Activated CD4-positive, alpha-beta memory T cell treated with anti-CD3 and anti-CD28 coated beads for 36 hours (primary cell): Measurements from ENCODE around the gene R3HDM4. TPM values are rescaled to one million over a fixed set of nuclear protein-coding genes. Genes with fewer than 3 reads are reported as not detected.

ENCODE experiments used
- CTCF ChIA-PET: fragments of 350-600 bp; sonication (Branson Sonifier 250); formaldehyde crosslinking; loops from one replicate; lab custom pipeline; 2021; ENCODE audit warnings: antibody characterized with exemption, inconsistent platforms; lab: Charles Lee
- POLR2A ChIA-PET: fragments of 350-600 bp; sonication (Branson Sonifier 250); formaldehyde crosslinking; loops from one replicate; lab custom pipeline; 2021; ENCODE audit warnings: antibody characterized with exemption; lab: Charles Lee
- DNase-seq: peaks from one replicate; pipeline ENCODE4 v3.0.0-alpha.2; 2020
- H3K27ac Mint-ChIP-seq: one replicate; pipeline ENCODE4 v1.8.0; 2021; ENCODE audit warnings: mixed read lengths
- H3K27me3 Mint-ChIP-seq: one replicate; pipeline ENCODE4 v1.8.0; 2021; ENCODE audit warnings: mixed read lengths
- H3K36me3 Mint-ChIP-seq: one replicate; pipeline ENCODE4 v1.8.0; 2021; ENCODE audit warnings: mixed read lengths
- H3K4me1 Mint-ChIP-seq: one replicate; pipeline ENCODE4 v1.8.0; 2021; ENCODE audit warnings: low read depth, mixed read lengths
- H3K4me3 Mint-ChIP-seq: one replicate; pipeline ENCODE4 v1.8.0; 2021; ENCODE audit warnings: mild to moderate bottlenecking, mixed read lengths
- H3K9me3 Mint-ChIP-seq: one replicate; pipeline ENCODE4 v1.8.0; 2021; ENCODE audit warnings: mixed read lengths
- intact Hi-C: fragments of 100-400 bp; cut with micrococcal nuclease; formaldehyde crosslinking; loops from one replicate; pipeline ENCODE4 v1.15.1; 2023
- total RNA-seq, 2 experiments: library from RNA; stranded (reverse); gene quantifications; one replicate each; pipeline ENCODE4 v1.2.3, GENCODE V29; 2021

The R3HDM4 gene
- total RNA-seq, 2 experiments from 2014 or later = 80.4 to 81.4 TPM

- DNase-seq = peak; percentile 59
- Mint-ChIP-seq H3K4me1 (peaks cover 22% of the 10 kb centered on the region), H3K4me3 (peak overlapping the region; percentile 51), H3K36me3 (no peaks in the 10 kb centered on the region), H3K27me3 (no peaks in the 10 kb centered on the region), H3K9me3 (no peaks in the 10 kb centered on the region), H3K27ac (no peak overlapping the region)
- intact Hi-C loops = loop anchor here (10.0 kb wide), 1 partner anchor 252 kb away; the partner anchor contains the start of gene RNF126
- CTCF ChIA-PET = no interaction called here
- POLR2A ChIA-PET = no interaction called here
Observed at GRCh38 chr19:916645-917322, 3.8 kb upstream of the R3HDM4 start.

GRCh38 chr19:912181-913079 lies 589 bp downstream of the R3HDM4 start:
- H3K27ac Mint-ChIP-seq = peak overlapping the region; percentile 82
- peak overlapping the region; percentile 77 for H3K4me3 Mint-ChIP-seq
- CTCF ChIA-PET = interaction anchor here (1.5 kb wide), 1 partner anchor 49 kb away, joined by 6 read pairs; no protein-coding TSS in a partner anchor
- H3K9me3 Mint-ChIP-seq = no peaks in the 10 kb centered on the region
- POLR2A ChIA-PET = interaction anchor here (1.9 kb wide), 1 partner anchor 19 kb away, joined by 5 read pairs; the partner anchor contains the start of genes MED16 and RNU6-9
- intact Hi-C loops = loop anchor here (10.0 kb wide), 1 partner anchor 248 kb away; the partner anchor contains the start of gene RNF126
- no peak for DNase-seq
- H3K36me3 Mint-ChIP-seq = peaks cover 5% of the 10 kb centered on the region
- no peaks in the 10 kb centered on the region for H3K27me3 Mint-ChIP-seq
- H3K4me1 Mint-ChIP-seq = peaks cover 37% of the 10 kb centered on the region

GRCh38 chr19:911197-912033 lies 1.6 kb downstream of the R3HDM4 start:
- intact Hi-C loops = loop anchor here (10.0 kb wide), 1 partner anchor 247 kb away; the partner anchor contains the start of gene RNF126
- H3K9me3 Mint-ChIP-seq = no peaks in the 10 kb centered on the region
- H3K27ac Mint-ChIP-seq = peak overlapping the region; percentile 70
- no peaks in the 10 kb centered on the region for H3K27me3 Mint-ChIP-seq
- peaks cover 47% of the 10 kb centered on the region for H3K4me1 Mint-ChIP-seq
- ChIA-PET CTCF (interaction anchor here (0.8 to 1.6 kb wide), 2 partner anchors 70 to 142 kb away, joined by 3 read pairs; no protein-coding TSS in a partner anchor), POLR2A (no interaction called here)
- peaks cover 5% of the 10 kb centered on the region for H3K36me3 Mint-ChIP-seq
- no peak for DNase-seq
- H3K4me3 Mint-ChIP-seq = peak overlapping the region; percentile 67

- POLR2A ChIA-PET = interaction anchor here (0.6 to 1.6 kb wide), 4 partner anchors 12 to 109 kb away, joined by 3 to 6 read pairs (median 4); no protein-coding TSS in a partner anchor
- Mint-ChIP-seq H3K4me3 (no peak overlapping the region), H3K4me1 (peaks cover 52% of the 10 kb centered on the region), H3K9me3 (no peaks in the 10 kb centered on the region), H3K27ac (peak overlapping the region; percentile 91), H3K36me3 (peaks cover 7% of the 10 kb centered on the region), H3K27me3 (no peaks in the 10 kb centered on the region)
- intact Hi-C loops = loop anchor here (5.0 kb wide), 1 partner anchor 110 kb away; the partner anchor contains the start of gene PTBP1
- CTCF ChIA-PET = interaction anchor here (1.1 to 1.9 kb wide), 2 partner anchors 14 to 44 kb away, joined by 5 read pairs; no protein-coding TSS in a partner anchor
- peak; percentile 54 for DNase-seq
Observed at GRCh38 chr19:907183-907853, 5.7 kb downstream of the R3HDM4 start.

- H3K9me3 Mint-ChIP-seq = no peaks in the 10 kb centered on the region
- no peak overlapping the region for H3K4me3 Mint-ChIP-seq
- POLR2A ChIA-PET = interaction anchor here (0.6 to 0.8 kb wide), 3 partner anchors 11 to 97 kb away, joined by 3 to 4 read pairs (median 3); no protein-coding TSS in a partner anchor
- intact Hi-C loops = loop anchor here (5.0 kb wide), 1 partner anchor 109 kb away; the partner anchor contains the start of gene PTBP1
- CTCF ChIA-PET = no interaction called here
- DNase-seq = peak; percentile 40
- no peaks in the 10 kb centered on the region for H3K27me3 Mint-ChIP-seq
- H3K4me1 Mint-ChIP-seq = peaks cover 52% of the 10 kb centered on the region
- H3K36me3 Mint-ChIP-seq = peaks cover 12% of the 10 kb centered on the region
- H3K27ac Mint-ChIP-seq = peak overlapping the region; percentile 91
Observed at GRCh38 chr19:906480-906879, 6.5 kb downstream of the R3HDM4 start.

GRCh38 chr19:904545-904944 lies 8.5 kb downstream of the R3HDM4 start:
- Mint-ChIP-seq H3K9me3 (no peaks in the 10 kb centered on the region), H3K4me3 (no peak overlapping the region), H3K27me3 (no peaks in the 10 kb centered on the region), H3K27ac (no peak overlapping the region), H3K4me1 (peaks cover 50% of the 10 kb centered on the region), H3K36me3 (peaks cover 9% of the 10 kb centered on the region)
- POLR2A ChIA-PET = interaction anchor here (1.7 kb wide), 1 partner anchor 31 kb away, joined by 3 read pairs; no protein-coding TSS in a partner anchor
- intact Hi-C loops = no loop called here
- no peak for DNase-seq
- CTCF ChIA-PET = no interaction called here

- H3K27me3 Mint-ChIP-seq = no peaks in the 10 kb centered on the region
- no peaks in the 10 kb centered on the region for H3K9me3 Mint-ChIP-seq
- DNase-seq = no peak
- H3K27ac Mint-ChIP-seq = no peak overlapping the region
- CTCF ChIA-PET = no interaction called here
- H3K4me3 Mint-ChIP-seq = no peak overlapping the region
- POLR2A ChIA-PET = interaction anchor here (1.7 kb wide), 1 partner anchor 30 kb away, joined by 3 read pairs; no protein-coding TSS in a partner anchor
- peaks cover 11% of the 10 kb centered on the region for H3K36me3 Mint-ChIP-seq
- H3K4me1 Mint-ChIP-seq = peaks cover 38% of the 10 kb centered on the region
- intact Hi-C loops = no loop called here
Observed at GRCh38 chr19:903266-903797, 9.7 kb downstream of the R3HDM4 start.

- intact Hi-C loops = no loop called here
- POLR2A ChIA-PET = interaction anchor here (1.1 to 1.7 kb wide), 2 partner anchors 10 to 29 kb away, joined by 3 read pairs; partner anchors contain the start of genes MED16 and RNU6-9
- CTCF ChIA-PET = no interaction called here
- Mint-ChIP-seq H3K4me1 (peaks cover 32% of the 10 kb centered on the region), H3K27me3 (no peaks in the 10 kb centered on the region), H3K4me3 (no peak overlapping the region), H3K36me3 (peaks cover 11% of the 10 kb centered on the region), H3K9me3 (no peaks in the 10 kb centered on the region), H3K27ac (no peak overlapping the region)
- no peak for DNase-seq
Observed at GRCh38 chr19:902446-903226, 10.4 kb downstream of the R3HDM4 start.

- ChIA-PET POLR2A (interaction anchor here (1.1 kb wide), 1 partner anchor 9 kb away, joined by 3 read pairs; the partner anchor contains the start of genes MED16 and RNU6-9), CTCF (no interaction called here)
- H3K36me3 Mint-ChIP-seq = peaks cover 13% of the 10 kb centered on the region
- no peaks in the 10 kb centered on the region for H3K27me3 Mint-ChIP-seq
- DNase-seq = no peak
- no peak overlapping the region for H3K27ac Mint-ChIP-seq
- intact Hi-C loops = no loop called here
- H3K9me3 Mint-ChIP-seq = no peaks in the 10 kb centered on the region
- peaks cover 26% of the 10 kb centered on the region for H3K4me1 Mint-ChIP-seq
- H3K4me3 Mint-ChIP-seq = no peak overlapping the region
Observed at GRCh38 chr19:902093-902370, 11.0 kb downstream of the R3HDM4 start.
